GM18858 (cell line): ENCODE data around the gene ZRANB2.
A peak's percentile ranks its signal among the peaks of the same experiment; 100 is the strongest.

Experiments
- ATAC-seq: cut with Tn5 transposase; IDR thresholded peaks from one replicate; pipeline ENCODE4 v1.9.1; 2021; ENCODE audit not compliant: unreplicated experiment

ZRANB2 gene

DNA sequence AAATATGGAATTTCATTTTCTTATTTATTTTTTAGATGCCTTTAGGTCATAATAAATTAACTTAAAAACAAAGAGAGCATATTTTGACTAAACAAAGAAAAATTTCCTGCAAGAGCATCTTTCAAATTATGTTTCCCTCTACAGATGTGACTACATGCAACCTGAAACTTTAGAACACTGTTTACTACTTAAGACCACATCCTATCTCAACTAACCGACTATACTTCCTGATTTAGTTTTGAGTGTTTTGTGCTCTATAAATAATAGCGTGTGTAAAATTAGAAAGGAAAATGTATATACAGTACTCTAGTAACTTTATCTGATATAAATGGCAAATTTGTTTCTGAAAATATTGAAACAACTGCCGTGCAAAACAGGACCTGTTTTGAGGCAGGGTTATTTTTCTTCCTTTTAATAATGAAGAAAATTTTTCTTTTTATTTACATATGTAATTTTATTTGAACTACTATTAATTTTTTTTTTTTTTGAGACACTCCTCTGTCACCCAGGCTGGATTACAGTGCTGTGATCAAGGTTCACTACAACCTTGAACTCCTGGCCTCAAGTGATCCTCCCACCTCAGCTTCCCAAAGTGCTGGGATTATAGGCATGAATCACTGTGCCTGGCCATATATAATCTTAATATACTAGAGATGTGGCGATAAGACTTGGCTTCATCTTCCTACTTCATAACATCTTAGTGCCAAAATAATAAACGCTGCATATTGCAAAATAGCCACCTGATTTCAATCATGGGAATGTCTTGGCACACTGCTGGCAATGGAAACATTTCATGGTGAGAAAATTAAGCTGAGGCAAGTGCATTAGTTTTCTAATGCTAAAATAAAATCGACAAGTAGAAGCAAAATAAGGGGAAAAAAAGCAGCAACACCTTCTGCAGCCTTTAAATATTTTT, 12.3 kb downstream of the ZRANB2 start:
- peak; percentile 90 for ATAC-seq

- ATAC-seq: no peak
Observed at GRCh38 chr1:71054791-71055190, 26.0 kb downstream of the ZRANB2 start.

GRCh38 chr1:71054281-71054731, 26.5 kb downstream of the ZRANB2 start:
- no peak for ATAC-seq

GRCh38 chr1:71053758-71054157, 27.1 kb downstream of the ZRANB2 start:
- no peak for ATAC-seq

- no peak for ATAC-seq
Observed at GRCh38 chr1:71053146-71053545, 27.7 kb downstream of the ZRANB2 start.

DNA sequence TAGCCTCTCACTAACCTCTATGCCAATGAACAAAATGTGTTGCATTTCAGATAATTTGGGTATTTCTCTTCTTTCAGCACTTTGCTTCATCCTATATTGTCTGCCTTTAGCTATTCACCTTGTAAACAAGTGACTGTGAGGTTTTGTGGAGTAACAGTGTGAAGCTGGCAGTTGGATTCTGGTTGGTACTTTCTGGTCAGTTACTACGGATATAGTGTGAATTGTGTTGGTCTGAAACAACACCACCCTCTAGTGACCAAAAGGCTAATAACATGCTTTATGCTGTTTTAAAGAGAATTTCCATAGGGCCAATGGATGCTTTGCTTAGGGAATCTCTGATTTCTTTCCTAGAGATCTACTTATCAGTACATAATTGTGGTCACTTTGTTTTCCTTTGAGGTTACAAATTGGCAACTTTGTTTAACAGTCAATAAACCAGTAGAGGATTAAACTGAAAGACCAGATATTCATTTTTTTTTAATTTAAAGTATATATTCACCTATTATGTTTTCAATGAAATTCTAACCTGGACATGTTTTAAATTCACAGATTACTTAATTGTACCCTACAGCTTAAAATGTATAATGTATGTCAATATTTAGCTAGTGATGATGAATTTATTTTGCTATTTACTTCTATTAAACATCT, 30.8 kb downstream of the ZRANB2 start:
- peak; percentile 70 for ATAC-seq

GRCh38 chr1:71047635-71048607, 32.9 kb downstream of the ZRANB2 start, which contains the start of gene PTGER3:
TSS of gene PTGER3 (minus strand) at chr1:71047816. CDS start at chr1:71047577, 239 bp downstream.
- no peak for ATAC-seq

GRCh38 chr1:71046891-71047634, 33.8 kb downstream of the ZRANB2 start:
- ATAC-seq: no peak

DNA sequence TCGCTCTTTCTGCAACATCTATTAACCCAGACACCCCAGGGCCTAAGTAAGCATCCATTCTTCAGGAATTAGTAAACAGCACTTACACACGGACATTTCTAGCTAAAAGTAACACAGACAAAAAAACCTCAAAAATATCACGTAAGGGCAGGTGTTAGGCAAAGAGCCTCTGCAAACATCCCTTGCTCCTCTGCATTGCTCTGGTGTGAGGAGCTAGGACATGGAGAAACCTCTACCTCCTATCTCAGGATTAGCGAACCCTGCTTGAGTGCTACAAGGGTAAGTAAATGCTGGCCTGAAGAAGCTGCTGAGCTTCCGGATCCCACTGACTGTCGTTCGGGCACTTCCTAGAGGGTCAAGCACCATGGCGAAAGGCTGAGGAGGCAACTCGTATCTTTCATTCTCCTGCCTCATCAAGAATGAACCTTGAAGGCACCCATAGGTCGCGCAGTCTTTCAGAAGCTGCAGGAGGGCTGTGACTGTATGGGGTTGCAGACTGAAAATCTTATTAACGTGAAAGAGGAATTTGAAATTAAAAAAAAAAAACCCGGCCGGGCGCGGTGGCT, 35.3 kb downstream of the ZRANB2 start:
- ATAC-seq: no peak

GRCh38 chr1:71044833-71045232, 36.0 kb downstream of the ZRANB2 start:
- ATAC-seq: no peak

GRCh38 chr1:71043065-71043464, 37.8 kb downstream of the ZRANB2 start:
- no peak for ATAC-seq

DNA sequence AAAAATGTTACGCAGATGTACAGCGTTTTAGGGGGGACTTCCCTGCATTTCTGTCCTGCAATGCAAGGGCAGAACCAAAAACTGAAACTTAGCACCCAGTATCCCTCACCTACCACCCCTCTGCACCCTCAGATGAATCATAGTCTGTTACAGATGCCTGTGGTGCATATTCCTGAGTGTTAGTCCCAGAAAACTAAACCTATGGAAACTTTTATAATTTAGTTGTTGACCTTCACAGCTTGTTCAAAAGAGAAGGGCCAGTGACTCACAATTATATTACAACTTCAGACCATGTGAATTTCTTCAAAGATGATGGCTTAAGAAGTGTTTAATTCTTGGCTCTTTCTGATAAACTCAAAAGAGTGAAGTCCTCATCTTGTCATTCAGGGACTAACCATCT, 39.0 kb downstream of the ZRANB2 start:
- ATAC-seq: no peak

DNA sequence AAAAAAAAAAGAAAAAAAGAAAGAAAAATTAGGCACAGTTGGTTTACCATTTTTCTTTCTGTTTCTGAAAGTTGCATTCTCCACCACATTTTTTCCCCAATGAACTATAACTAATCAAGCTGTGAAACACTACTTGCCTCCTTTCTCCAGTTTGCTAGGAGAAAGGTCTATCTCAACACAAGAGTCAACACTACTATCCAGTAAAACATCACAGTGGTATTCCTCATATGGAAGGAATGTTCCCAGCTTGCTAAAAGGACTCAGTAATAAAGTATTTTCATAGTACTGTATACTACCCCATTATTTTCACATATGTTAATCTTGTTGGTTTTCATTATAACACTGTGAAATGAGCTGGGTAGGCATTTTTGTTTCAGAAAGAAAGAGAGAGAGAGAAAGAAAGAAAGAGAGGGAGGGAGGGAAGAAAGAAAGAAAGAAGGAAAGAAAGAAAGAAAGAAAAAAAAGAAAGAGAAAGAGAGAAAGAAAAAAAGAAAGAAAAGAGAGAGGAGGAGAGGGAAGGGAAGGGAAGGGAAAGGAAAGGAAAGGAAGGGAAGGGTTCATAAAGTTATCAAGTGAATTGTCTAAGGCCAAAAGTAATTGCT, 41.1 kb downstream of the ZRANB2 start:
- no peak for ATAC-seq

DNA sequence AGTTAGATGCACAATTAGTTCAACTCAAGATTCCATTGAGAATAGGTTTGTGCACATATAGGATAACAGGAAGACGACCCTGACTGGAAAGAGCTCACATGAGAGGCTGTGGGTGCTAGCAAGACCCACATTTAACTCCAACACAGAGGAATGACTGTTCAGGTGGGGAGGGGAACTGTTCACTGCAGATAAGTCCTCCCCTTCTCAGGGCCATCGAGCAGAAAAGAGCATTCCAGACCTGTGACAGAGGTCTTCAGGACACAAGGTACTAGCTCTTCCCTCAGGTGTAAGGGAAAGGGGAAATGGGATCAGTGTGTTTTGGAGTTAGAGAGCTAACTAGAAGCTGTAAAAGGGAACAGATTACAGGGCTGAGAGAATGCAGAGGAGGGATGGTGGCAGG, 41.9 kb downstream of the ZRANB2 start:
- no peak for ATAC-seq

- ATAC-seq: no peak
Observed at GRCh38 chr1:71037829-71038620, 42.8 kb downstream of the ZRANB2 start.

DNA sequence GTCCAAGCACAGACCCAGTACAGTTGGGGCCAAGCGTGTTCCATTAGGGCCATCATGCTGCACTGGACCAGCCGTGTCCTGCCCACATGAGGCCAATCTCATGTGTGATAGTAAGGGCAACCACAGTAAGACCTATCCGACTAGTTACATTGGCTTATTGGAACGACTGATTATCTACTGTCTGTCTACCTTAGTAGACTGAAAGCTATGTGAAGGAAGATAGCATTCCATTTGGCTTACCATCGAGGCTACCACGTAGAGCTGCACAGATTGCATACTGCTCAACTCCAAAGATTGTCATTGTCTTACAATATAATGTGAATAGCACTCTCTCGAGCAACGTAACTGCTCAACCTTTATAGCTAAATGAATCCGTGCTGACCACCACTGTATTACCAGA, 43.8 kb downstream of the ZRANB2 start:
- ATAC-seq: no peak

DNA sequence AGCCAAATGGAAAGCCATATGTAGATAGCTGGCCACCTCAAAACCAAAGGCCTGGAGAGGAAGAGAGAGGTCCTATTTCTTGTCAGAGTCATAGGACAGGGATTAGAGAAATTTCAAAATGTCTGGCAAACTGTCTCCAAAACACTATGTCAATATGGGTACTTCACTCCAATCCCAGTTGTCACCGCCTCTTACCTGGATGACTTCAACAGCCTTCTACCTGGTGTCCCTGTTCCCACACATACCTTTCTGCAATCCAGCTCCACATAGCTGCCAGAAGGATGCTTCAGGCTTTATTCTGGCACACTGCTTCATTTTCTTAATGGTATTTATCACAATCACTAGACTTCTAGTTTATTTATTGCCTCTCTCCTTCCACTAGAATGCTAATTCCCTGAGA, 47.7 kb downstream of the ZRANB2 start:
- ATAC-seq: no peak

GRCh38 chr1:71031426-71031825, 49.4 kb downstream of the ZRANB2 start:
- ATAC-seq: no peak

DNA sequence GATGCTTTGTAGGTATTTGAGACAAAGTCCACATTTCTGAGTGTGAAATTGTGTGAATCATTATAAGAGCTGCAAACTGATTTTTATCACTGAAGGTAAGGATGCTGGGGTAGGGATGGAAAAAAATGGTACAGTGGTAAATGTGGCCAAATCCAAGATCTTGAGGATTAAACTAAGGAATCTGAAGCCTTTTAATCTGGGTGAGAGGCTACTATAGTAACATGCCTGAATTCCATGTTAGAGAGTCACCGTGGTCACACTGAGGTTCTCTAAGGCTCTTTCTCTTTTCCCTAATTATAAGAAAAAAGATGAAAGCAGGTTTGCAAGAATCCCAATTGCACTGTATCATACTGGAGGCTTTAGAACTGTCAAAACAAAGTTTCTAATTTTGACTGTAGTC, 50.8 kb downstream of the ZRANB2 start:
- no peak for ATAC-seq
